SKM-1 (cell line): ENCODE data around the gene ALKBH6.

ENCODE experiments used
- DNase-seq: peaks from one replicate; lab custom pipeline; 2025; ENCODE audit not compliant: unreplicated experiment; lab: John Stamatoyannopoulos, UW

Gene ALKBH6

GRCh38 chr19:35960432-35960972, 53.5 kb downstream of the ALKBH6 start:
- DNase-seq = no peak

GRCh38 chr19:35959968-35960320, 54.1 kb downstream of the ALKBH6 start:
- DNase-seq = no peak
